Astrocyte of the spinal cord (primary cell): ENCODE data around the gene OR2T34.
"Not testable (repeated sequence)": the region's sequence is repeated elsewhere in the genome, so short reads cannot be mapped to it uniquely, and the experiment has no call there.

ENCODE experiments used
- DNase-seq: peaks from one replicate; pipeline ENCODE4 v3.0.0; 2011; ENCODE audit warnings: low read depth, low spot score
- H3K4me3 ChIP-seq: 2 replicates; pipeline ENCODE4 v1.5.1; 2011; ENCODE audit warnings: low read depth, mild to moderate bottlenecking, low read length, moderate library complexity
- CTCF ChIP-seq: IDR thresholded peaks from 2 replicates; pipeline ENCODE4 v1.5.1; 2012; ENCODE audit warnings: low read depth, mild to moderate bottlenecking, low read length, inconsistent platforms
- in situ Hi-C: cut with HindIII; loops from 2 replicates; pipeline ENCODE4 v1.10.0; 2017; ENCODE audit warnings: low sequenced_read_pairs

The OR2T34 gene

GRCh38 chr1:248589334-248589733, 14.8 kb upstream of the OR2T34 start:
- no peak for DNase-seq
- no peak overlapping the region for H3K4me3 ChIP-seq
- in situ Hi-C loops: no loop called here
- TF ChIP-seq CTCF: no peak

GRCh38 chr1:248585266-248585665, 10.7 kb upstream of the OR2T34 start:
- TF ChIP-seq CTCF: no peak
- in situ Hi-C loops: no loop called here
- no peak overlapping the region for H3K4me3 ChIP-seq
- DNase-seq: no peak

GRCh38 chr1:248576260-248576980, 1.9 kb upstream of the OR2T34 start:
- in situ Hi-C loops: no loop called here

GRCh38 chr1:248573856-248574255, 701 bp downstream of the OR2T34 start:
- H3K4me3 ChIP-seq, in situ Hi-C loops, DNase-seq: not testable (repeated sequence)

More at GRCh38 chr1:248576260-248576980, 1.9 kb upstream of the OR2T34 start:
- no peak for TF ChIP-seq CTCF
- DNase-seq: no peak
- no peak overlapping the region for H3K4me3 ChIP-seq

GRCh38 chr1:248572049-248572448, 2.5 kb downstream of the OR2T34 start:
- H3K4me3 ChIP-seq, DNase-seq, in situ Hi-C loops: not testable (repeated sequence)

- in situ Hi-C loops, H3K4me3 ChIP-seq, DNase-seq: not testable (repeated sequence)
Observed at GRCh38 chr1:248570811-248571210, 3.7 kb downstream of the OR2T34 start.

GRCh38 chr1:248569049-248569448, 5.5 kb downstream of the OR2T34 start:
- H3K4me3 ChIP-seq, DNase-seq, in situ Hi-C loops: not testable (repeated sequence)

GRCh38 chr1:248565530-248566373, 8.8 kb downstream of the OR2T34 start:
- in situ Hi-C loops, DNase-seq, H3K4me3 ChIP-seq: not testable (repeated sequence)

- H3K4me3 ChIP-seq, DNase-seq, in situ Hi-C loops: not testable (repeated sequence)
Observed at GRCh38 chr1:248562672-248563071, 11.9 kb downstream of the OR2T34 start, which contains the start of gene OR2T29. TSS of gene OR2T29 (minus strand) at chr1:248562772. CDS start at chr1:248559491, 3,281 bp downstream.

- DNase-seq, in situ Hi-C loops, H3K4me3 ChIP-seq: not testable (repeated sequence)
Observed at GRCh38 chr1:248551027-248551426, 23.5 kb downstream of the OR2T34 start.

- H3K4me3 ChIP-seq, DNase-seq, in situ Hi-C loops: not testable (repeated sequence)
Observed at GRCh38 chr1:248547383-248547782, 27.2 kb downstream of the OR2T34 start.

- in situ Hi-C loops, H3K4me3 ChIP-seq, DNase-seq: not testable (repeated sequence)
Observed at GRCh38 chr1:248537449-248537848, 37.1 kb downstream of the OR2T34 start.
